H54 (cell line): Measurements from ENCODE around the gene RNF223.
"Not testable (repeated sequence)": the region's sequence is repeated elsewhere in the genome, so short reads cannot be mapped to it uniquely, and the experiment has no call there.

Source experiments
- DNase-seq: peaks from one replicate; pipeline ENCODE4 v3.0.0; 2011; ENCODE audit warnings: low spot score, mixed read lengths; ENCODE audit not compliant: insufficient read length
- FAIRE-seq: peaks from 3 replicates; lab custom pipeline; 2011; peaks lifted over from hg19 to GRCh38; lab: Jason Lieb, UNC
- POLR2A ChIP-seq: IDR thresholded peaks from 2 replicates; pipeline ENCODE4 v1.6.1; 2011; ENCODE audit warnings: low read depth, mild to moderate bottlenecking, low read length

The RNF223 gene

DNA sequence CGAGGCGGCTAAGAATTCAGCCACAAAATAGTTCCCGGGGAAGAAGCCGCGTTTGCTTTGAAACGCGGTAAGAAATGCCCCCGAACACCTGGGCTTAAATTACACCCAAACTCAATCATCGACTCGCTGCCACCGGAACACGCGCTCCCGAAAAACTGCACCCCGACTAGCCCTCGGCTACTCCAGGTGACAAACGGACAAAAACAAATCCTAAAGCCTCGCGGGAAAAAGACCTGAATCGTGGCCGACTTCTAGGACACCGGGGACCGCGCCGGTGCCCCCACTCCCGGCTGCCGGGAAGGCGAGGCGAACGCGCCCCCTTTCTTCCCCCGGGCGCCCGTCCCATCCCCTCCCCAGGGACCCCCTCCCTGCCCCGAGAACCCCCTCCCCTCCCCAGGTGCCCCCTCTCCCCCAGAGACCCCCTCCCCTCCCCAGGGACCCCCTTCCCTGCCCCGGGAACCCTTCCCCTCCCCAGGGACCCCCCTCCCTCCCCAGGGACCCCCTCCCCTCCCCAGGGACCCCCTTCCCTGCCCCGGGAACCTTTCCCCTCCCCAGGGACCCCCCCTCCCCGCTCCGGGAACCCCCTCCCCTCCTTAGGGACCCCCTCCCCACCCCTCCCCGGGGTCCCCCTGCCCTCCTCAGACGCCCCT, 41.2 kb upstream of the RNF223 start:
- no peak for TF ChIP-seq POLR2A
- FAIRE-seq (no peak), DNase-seq (no peak)

DNA sequence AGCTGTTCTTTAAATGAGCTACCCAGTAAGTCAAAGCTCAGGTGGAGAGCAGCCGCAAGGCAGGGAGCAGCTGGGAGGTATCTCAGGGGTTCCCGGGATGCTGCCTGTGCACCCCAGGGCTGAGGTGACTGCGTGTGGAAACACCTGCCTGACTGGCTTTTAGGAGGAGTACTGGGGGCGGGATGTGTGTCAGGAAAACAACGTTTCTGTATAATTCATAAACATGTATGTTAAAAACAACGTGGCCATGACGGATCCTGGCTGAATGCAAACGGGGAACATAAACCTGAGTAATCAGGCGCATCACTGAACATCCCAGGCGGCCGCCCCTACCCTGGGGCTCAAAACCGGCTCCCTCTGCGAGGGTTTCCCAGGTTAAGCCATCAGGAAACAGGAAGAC, 40.3 kb upstream of the RNF223 start:
- FAIRE-seq, result no peak
- no peak for TF ChIP-seq POLR2A
- DNase-seq, result no peak

DNA sequence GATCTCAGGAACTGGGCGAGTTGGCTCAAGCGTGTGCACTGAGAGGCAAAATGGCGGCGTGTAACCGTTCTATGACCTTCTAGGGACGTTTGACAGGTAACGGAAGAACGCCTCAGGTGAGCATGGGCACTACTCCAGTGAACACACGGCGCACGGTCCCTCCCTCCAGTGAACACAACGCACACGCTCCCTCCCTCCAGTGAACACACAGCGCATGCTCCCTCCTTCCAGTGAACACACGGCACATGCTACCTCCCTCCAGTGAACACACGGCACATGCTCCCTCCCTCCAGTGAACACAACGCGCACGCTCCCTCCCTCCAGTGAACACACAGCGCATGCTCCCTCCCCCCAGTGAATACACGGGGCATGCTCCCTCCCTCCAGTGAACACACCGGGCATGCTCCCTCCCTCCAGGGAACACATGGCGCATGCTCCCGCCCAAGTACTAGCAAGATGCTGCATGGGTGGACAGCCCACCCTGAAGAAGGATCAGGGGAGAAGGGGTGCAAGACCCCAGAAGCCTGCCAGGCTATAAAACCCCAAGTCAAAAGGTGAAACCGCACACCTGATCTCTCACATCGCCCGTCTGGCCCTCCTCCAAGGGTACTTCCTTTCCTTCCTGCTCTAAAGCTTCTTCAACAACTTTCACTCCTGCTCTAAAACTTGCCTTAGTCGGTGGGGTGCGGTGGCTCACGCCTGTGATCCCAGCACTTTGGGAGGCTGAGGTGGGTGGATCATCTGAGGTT, 38.3 kb upstream of the RNF223 start:
- DNase-seq, result no peak
- TF ChIP-seq POLR2A, result no peak
- no peak for FAIRE-seq

DNA sequence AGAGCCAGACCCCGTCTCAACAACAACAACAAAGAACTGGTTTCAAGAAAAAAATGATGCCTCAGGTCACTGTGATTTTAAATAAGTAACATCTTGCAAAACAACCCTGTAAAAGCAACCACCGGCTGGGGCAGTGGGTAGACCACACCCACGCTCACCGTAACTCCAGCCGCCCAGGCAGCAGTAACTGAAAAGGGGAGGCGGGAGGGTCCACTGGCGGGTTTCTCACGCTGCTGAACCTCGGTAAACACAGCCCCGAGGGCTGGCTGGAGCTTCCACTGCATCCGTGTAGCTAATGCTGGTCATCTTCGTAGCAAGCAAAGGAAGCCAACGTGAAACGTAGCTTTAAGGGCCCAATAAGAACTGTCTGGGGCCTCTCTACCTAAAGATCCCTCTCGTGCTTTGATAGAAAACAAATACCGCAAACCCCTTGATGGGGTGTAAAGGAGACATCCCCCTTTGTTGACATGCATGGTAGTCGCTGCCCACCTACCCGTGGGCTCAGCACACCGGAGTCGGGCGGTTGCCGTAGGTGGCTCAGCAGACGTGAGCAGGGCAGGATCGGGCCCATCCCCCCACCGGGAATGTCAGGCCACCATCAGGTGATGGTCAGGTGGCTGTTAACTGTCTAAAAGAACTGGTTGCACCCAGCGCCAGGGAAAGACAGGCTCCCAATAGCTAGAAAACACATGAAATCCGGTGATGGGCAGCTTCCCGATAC, 37.6 kb upstream of the RNF223 start:
- TF ChIP-seq POLR2A, result no peak
- no peak for FAIRE-seq
- DNase-seq, result no peak

DNA sequence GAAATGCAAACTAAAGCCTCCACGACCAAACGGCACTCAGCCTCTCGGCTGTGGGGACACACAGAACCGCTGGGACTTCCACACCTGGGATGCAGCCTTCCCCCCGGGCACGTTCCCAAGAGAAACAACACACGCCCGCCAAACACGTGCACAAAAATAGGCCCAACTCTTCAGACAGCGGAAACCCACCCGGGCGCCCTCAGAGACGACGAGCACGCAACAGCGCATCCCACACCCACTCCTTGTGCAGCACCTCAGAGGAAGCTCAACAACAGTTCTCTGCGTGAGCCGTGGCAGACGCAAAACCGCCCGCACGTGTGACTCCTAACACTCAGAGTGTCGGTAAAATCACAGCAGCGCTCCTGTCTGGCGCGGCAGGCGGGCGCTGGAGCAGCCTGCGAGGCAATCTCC, 36.5 kb upstream of the RNF223 start:
- DNase-seq, result no peak
- FAIRE-seq, result no peak
- TF ChIP-seq POLR2A, result no peak

DNA sequence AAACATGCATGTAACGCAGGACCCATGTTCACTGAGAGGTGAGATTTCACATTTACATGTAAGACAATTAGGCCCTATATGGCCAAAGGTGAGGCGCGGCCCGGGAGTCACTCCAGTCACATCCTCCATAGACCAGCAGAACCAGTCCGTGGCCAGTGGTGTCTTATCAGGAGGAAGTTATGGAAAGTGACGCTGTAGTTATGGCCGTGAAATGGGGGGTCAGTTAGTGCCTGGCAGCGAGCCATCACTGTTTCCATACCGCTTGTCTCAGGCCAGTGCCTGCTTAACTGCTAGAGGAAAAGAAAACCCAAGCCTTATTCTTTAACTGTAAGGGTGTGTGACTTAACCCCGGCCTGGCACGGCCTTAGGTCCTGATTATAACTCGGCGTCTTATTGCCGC, 35.6 kb upstream of the RNF223 start:
- FAIRE-seq (no peak), DNase-seq (no peak)
- TF ChIP-seq POLR2A, result no peak

DNA sequence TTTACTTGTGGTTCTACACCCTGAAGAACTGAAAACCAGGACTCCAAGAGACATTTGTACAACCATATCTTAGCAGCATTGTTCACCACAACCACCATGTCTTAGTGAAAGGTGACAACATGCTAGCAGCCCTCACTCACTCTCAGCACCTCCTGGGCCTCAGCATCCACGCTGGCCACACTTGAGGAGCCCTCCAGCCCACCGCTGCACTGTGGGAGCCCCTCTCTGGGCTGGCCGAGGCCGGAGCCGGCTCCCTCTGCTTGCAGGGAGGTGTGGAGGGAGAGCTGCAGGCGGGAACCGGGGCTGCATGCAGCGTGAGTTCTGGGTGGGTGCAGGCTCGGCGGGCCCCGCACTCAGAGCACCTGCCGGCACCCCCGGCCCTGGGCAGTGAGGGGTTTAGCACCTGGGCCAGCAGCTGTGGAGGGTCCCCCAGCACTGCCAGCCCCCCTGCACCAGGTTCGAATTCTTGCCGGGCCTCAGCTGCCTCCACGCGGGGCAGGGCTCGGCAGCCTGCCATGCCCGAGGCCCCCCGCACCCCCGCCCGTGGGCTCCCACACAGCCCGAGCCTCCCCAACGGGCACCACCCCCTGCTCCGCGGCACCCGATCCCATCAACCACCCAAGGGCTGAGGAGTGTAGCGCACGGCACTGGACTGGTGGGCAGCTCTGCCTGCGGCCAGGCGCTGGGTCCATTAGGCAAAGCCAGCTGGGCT, 32.6 kb upstream of the RNF223 start:
- DNase-seq (no peak), FAIRE-seq (no peak)
- no peak for TF ChIP-seq POLR2A

DNA sequence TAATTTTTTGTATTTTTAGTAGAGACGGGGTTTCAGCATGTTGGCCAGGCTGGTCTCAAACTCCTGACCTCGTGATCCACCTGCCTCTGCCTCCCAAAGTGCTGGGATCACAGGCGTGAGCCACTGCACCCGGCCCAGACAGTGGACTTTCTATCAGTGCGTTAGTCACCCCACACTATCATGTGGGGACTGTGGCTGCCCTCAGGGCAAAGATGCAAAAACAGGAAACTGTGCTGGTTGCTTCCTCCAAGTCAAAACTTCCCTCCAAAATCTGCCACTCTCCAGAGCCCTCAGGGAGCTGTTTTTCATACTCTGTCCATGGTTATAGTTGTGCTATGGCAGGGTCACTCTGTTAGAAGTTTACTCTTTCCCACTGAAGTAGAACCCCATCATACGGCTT, 30.0 kb upstream of the RNF223 start:
- not testable (repeated sequence) for FAIRE-seq, DNase-seq

DNA sequence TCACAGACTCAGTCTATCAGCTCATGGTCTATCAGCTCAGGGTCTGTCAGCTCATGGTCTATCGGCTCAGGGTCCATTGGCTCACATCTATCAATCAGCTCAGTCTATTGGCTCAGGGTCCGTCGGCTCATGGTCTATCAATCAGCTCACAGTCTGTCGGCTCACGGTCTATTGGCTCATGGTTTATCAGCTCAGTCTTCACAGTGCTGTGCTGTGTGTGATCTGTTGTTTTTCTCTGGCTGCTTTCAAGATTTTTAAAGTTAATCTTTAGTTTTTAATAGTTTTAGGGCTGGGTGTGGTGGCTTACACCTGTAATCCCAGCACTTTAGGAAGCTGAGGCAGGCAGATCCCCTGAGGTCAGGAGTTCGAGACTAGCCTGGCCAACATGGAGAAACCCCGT, 27.4 kb upstream of the RNF223 start:
- no peak for TF ChIP-seq POLR2A
- DNase-seq (no peak), FAIRE-seq (no peak)

DNA sequence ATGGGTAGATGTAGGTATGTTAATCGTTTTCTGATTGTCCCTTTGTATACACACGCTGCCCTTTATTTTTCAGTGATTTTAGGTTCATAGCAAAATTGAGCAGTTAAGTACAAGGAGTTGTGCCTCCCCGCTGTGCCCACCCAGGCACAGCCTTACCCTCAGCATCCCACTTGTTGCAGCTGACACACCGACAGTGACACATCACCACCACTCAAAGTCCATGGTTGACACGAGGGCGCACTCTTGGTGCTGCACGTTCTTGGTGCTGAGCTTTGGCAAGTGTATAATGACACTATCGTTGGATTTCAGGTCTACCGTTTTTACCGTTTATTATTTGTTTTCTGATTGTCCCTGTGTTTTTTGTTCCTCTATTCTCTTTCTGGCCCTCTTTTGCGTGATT, 26.2 kb upstream of the RNF223 start:
- DNase-seq (no peak), FAIRE-seq (no peak)
- TF ChIP-seq POLR2A, result no peak

DNA sequence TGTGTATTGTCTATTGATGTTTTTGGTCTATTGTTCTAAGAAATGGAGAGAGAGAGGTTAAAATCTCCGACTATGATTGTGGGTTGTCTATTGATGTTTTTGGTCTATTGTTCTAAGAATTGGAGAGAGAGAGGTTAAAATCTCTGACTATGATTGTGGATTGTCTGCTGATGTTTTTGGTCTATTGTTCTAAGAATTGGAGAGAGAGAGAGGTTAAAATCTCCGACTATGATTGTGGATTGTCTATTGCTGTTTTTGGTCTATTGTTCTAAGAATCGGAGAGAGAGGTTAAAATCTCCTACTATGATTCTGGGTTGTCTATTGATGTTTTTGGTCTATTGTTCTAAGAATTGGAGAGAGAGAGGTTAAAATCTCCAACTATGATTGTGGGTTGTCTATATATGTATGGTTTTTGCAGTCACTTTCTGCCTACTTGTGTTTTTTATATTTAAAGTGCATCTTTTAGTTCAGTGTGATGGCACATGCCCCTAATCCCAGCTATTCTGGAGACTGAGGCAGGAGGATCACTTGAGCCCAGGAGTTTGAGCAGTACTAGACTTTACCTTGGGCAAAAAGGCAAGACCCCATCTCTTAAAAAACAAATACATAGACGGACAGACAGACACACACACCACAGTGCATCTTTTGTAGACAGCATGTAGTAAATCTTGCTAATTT, 25.5 kb upstream of the RNF223 start:
- no peak for TF ChIP-seq POLR2A
- FAIRE-seq (no peak), DNase-seq (no peak)

DNA sequence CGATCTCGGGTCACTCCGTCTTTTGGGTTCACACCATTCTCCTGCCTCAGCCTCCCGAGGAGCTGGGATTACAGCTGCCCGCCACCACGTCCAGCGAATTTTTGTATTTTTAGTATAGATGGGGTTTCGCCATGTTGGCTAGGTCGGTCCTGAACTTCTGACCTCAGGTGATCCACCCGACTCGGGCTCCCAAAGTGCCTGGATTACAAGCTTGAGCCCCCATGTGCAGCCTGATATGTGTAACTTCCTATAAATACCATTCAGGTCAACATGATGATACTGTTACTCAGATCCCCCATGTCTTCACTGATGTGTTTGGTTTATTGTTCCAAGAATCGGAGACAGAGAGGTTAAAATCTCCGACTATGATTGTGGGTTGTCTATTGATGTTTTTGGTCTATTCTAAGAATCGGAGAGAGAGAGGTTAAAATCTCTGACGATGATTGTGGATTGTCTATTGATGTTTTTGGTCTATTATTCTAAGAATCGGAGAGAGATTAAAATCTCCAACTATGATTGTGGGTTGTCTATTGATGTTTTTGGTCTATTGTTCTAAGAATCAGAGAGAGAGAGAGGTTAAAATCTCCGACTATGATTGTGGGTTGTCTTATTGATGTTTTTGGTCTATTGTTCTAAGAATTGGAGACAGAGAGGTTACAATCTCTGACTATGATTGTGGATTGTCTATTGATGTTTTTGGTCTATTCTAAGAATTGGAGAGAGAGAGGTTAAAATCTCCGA, 24.7 kb upstream of the RNF223 start:
- DNase-seq (no peak), FAIRE-seq (no peak)
- TF ChIP-seq POLR2A, result no peak

DNA sequence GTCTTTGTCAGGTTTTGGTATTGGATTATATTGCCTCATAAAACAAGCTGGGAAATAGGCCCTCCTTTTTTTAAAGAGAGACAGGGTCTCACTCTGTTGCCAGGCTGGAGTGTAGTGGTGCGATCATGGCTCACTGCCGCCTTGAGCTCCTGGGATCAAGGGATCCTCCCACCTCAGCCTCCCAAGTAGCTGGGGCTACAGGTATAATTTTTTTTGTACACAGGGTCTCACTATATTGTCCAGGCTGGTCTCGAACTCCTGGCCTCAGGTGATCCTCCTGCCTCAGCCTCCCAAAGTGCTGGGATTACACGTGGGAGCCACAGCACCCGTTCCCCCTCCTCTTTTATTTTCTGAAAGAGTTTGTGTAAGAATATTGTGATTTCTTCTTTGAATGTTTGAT, 22.0 kb upstream of the RNF223 start:
- FAIRE-seq, DNase-seq: not testable (repeated sequence)
